ENCODE measurements around the gene RAB33A.

Gene RAB33A

GRCh38 chrX:130171446-130172126 is at the start of gene RAB33A:
Gene RAB33A, plus strand, starts transcription at chrX:130171962. Its CDS starts 101 bp downstream, at chrX:130172063.
- no peak for DNase-seq (ENCODE audit: low spot score)

GRCh38 chrX:130124577-130124976 is 47.2 kb upstream of the RAB33A start:
- no peak for DNase-seq (ENCODE audit: low spot score)

DNA sequence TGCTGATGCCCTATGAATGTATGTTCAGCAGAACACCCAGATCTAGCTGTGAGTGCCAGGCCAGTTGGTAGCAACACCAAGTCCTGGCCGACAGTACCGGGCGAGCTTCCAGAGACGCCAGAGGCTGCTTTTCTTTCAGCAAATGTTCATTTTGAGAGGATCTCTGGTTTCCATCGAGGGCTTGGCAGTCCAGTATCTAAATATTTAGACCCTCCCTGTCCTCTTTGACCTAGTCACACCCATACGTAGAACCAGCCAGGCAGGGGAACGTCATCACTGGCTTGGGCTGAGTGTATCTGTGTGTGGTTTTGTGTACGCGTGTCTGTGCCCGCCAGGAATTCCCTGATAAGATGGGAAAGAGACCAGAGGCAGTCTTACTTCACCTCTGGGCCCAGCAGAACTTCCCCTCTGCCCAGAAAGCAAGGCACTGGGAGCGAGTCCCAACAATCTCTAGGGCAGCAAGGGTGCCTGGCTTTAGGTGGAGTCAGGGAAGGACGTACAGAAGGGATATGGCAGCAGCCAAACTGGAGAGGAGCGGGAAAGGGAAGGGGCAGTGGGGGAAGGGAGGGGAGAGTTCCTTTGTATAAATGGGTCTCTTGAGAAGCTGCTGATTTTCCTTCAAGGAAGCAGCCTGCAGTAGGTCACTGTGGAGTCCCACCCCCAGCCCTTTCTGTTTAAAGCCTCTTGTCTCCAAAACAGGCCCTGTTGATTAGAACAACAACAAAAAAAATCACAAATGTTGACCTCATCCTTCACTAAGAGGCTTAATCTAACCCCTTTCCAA is 46.5 kb upstream of the RAB33A start:
- no peak for DNase-seq (ENCODE audit: low spot score)

- DNase-seq (ENCODE audit: low spot score): no peak
Measured at GRCh38 chrX:130130990-130131389, 40.8 kb upstream of the RAB33A start.

DNA sequence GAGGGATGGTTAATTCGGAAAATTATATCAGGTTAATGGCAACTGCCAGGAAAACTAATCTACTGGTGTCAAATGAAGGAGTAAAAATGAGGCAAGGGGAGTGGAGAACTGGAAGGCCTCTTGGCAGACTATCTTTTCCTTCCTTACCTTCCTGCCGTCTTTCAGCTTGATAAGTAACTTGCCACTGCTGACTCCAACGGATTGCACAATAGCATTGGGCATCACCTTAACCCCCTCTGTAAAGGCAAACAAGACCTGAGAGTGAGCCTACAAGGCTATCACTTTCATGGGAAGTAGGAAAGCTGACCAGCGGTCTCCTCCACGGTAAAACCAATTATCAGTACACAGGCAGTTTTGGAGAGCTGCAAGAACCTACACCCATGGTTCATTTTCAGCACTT is 35.3 kb upstream of the RAB33A start:
- no peak for DNase-seq (ENCODE audit: low spot score)

DNA sequence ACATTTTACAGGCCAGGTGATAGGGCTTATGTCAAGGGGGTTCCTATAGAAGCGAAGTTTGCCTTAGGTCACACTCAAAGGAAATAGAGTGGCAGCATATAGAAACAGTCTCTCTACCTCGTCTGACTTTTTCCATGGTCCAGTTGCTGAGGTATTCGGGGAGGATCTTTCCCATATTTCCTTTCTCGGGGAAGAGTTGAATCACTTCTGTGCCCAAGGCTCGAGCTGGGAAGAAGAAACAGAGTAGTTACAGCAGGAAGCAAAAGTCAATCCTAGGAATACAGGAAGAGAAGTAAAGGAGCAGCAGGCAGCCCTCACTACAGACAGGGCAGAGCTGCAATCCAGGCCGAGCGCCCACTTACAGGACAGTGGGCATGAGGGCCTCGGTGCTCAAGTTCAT is 34.8 kb upstream of the RAB33A start:
- DNase-seq (ENCODE audit: low spot score): no peak

- DNase-seq (ENCODE audit: low spot score): no peak
Measured at GRCh38 chrX:130139474-130140201, 32.1 kb upstream of the RAB33A start.

GRCh38 chrX:130144509-130144908 is 27.3 kb upstream of the RAB33A start:
- peak; percentile 15 for DNase-seq (ENCODE audit: low spot score)

DNA sequence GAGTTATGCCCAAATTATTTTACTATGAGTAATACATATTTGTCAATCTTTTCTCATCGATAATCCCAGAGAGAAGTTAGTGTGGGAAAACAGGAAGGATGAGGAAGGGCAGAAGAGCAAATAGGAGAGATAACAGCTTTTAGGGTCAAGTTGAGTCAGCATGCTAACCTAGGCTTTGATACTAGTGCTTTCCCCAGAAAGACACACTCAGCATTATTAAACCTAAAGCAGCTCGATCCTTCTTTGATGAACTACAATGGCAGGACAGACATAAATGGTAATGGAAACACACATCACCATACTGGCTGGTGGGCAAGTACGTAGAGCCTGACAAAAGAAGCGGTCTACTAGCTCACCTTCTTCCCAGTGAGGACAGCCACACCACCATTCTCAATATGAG is 26.6 kb upstream of the RAB33A start:
- no peak for DNase-seq (ENCODE audit: low spot score)

- DNase-seq (ENCODE audit: low spot score): no peak
Measured at GRCh38 chrX:130147631-130148030, 24.1 kb upstream of the RAB33A start.

- DNase-seq (ENCODE audit: low spot score): no peak
Measured at GRCh38 chrX:130155564-130155963, 16.2 kb upstream of the RAB33A start.

- no peak for DNase-seq (ENCODE audit: low spot score)
Measured at GRCh38 chrX:130158311-130158710, 13.5 kb upstream of the RAB33A start.

GRCh38 chrX:130159776-130160175 is 12.0 kb upstream of the RAB33A start:
- DNase-seq (ENCODE audit: low spot score): no peak

GRCh38 chrX:130162094-130162735 is 9.5 kb upstream of the RAB33A start:
- DNase-seq (ENCODE audit: low spot score): no peak

DNA sequence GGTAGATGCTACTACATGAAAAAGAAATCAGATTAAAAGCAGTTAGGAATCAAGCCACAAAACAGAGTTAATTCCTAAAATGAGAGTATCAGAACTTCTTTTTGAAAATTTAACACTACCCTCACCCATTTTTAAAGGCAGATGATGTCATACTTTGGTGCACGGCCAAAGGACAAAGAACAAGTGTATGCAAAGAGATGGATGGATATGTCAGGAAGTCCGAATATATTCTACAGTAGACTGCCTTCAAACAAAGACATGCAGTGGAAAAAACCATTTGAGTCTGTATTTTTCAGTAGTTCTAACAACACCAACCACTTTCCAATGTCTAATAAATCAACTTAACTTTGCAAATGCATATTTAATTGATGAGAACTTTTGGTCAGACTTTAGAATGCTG is 8.4 kb upstream of the RAB33A start:
- no peak for DNase-seq (ENCODE audit: low spot score)

- no peak for DNase-seq (ENCODE audit: low spot score)
Measured at GRCh38 chrX:130165181-130165702, 6.5 kb upstream of the RAB33A start.

DNA sequence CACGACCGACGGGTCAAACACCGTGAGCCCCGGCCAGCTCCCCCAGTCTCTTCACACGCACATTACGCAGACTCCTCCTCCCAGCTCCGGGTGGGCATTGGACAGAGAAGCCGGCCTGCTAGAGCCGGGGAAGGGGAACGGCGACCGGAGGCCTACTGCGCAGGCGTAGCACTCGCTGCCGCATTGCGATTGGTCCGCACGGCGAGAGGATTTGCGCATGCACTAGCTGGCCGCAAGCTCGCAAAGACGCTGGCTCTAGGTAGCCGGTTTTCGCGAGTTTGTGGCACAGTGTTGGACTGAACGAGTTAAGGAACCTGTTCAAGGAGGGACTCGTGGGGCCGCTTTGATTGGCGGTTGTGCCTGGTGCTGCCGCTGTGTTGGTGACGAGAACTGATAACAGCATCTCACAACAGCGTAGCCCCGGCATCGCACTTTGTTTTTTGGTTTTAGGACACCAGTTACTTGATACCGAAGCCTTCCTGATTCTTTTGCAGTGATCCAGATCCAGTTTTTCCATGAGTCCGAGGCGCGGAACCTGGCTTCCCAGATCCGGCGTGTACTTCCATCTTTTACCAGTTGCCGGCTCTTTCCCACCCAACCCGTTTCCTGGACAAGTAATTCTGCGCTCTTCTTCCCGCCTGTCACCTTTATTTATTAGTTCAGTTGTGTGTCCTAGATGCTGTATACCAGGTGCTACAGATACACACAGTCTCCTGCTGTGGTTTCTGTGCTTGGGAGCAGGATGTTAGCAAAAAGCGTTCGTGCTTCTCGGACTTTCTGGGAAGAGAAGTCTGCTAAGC is 5.9 kb upstream of the RAB33A start, which contains the start of gene AIFM1:
Gene AIFM1 (minus strand): TSS at position 139 of the 800 bp plus-strand sequence. CDS start 185 bp downstream, outside the sequence.
- peak; percentile 91 for DNase-seq (ENCODE audit: low spot score)

DNA sequence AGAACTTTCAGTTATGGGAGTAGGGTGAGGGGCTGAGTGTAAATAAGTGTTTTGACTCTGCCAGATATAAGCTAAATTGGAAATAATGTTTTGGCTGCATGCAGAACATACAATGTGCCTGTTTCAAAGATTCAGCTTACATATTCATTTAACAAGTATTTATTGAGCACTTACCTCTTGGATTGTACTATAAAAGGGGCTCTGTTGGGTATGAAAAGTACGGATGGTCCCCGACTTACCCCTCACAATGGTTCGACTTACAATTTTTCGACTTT is 5.3 kb upstream of the RAB33A start:
- no peak for DNase-seq (ENCODE audit: low spot score)

GRCh38 chrX:130167040-130167439 is 4.7 kb upstream of the RAB33A start:
- no peak for DNase-seq (ENCODE audit: low spot score)

GRCh38 chrX:130170752-130171445 is 863 bp upstream of the RAB33A start:
- DNase-seq (ENCODE audit: low spot score): no peak
